ENCODE data around the gene KRT77.

Gene KRT77

GRCh38 chr12:52655720-52656124 lies 47.6 kb downstream of the KRT77 start:
- H2AFZ ChIP-seq (ENCODE audit: low read depth, low read length): no peak overlapping the region
- no peaks in the 10 kb centered on the region for H3K4me1 ChIP-seq (ENCODE audit: low read length)
- no peaks in the 10 kb centered on the region for H3K79me2 ChIP-seq (ENCODE audit: low read length)
- H3K4me3 ChIP-seq (ENCODE audit: low read length): no peak overlapping the region
- H4K20me1 ChIP-seq (ENCODE audit: insufficient read depth, low read length): no peaks in the 10 kb centered on the region
- no peak overlapping the region for H3K27ac ChIP-seq (ENCODE audit: low read length)
- H3K4me2 ChIP-seq (ENCODE audit: low read length): no peak overlapping the region
- H3K9me3 ChIP-seq (ENCODE audit: insufficient read depth, low read length): no peaks in the 10 kb centered on the region
- H3K9ac ChIP-seq (ENCODE audit: low read length): no peak overlapping the region
- H3K36me3 ChIP-seq (replicated peaks; ENCODE audit: low read depth, low read length): no peaks in the 10 kb centered on the region
- TF ChIP-seq EZH2phosphoT487 (IDR thresholded peaks at IDR 0.05; ENCODE audit: low read depth): no peak
- no peak for TF ChIP-seq CTCF (IDR thresholded peaks at IDR 0.05; ENCODE audit: low read depth, low read length)
- H3K27me3 ChIP-seq (ENCODE audit: low read depth, low read length): peaks cover 48% of the 10 kb centered on the region

GRCh38 chr12:52655251-52655650 lies 48.1 kb downstream of the KRT77 start:
- no peak overlapping the region for H2AFZ ChIP-seq (ENCODE audit: low read depth, low read length)
- H3K4me2 ChIP-seq (ENCODE audit: low read length): no peak overlapping the region
- H4K20me1 ChIP-seq (ENCODE audit: insufficient read depth, low read length): no peaks in the 10 kb centered on the region
- no peak for TF ChIP-seq CTCF (IDR thresholded peaks at IDR 0.05; ENCODE audit: low read depth, low read length)
- no peak for TF ChIP-seq EZH2phosphoT487 (IDR thresholded peaks at IDR 0.05; ENCODE audit: low read depth)
- H3K4me1 ChIP-seq (ENCODE audit: low read length): no peaks in the 10 kb centered on the region
- H3K9me3 ChIP-seq (ENCODE audit: insufficient read depth, low read length): no peaks in the 10 kb centered on the region
- no peak overlapping the region for H3K9ac ChIP-seq (ENCODE audit: low read length)
- H3K27me3 ChIP-seq (ENCODE audit: low read depth, low read length): peaks cover 48% of the 10 kb centered on the region
- no peaks in the 10 kb centered on the region for H3K36me3 ChIP-seq (replicated peaks; ENCODE audit: low read depth, low read length)
- no peak overlapping the region for H3K27ac ChIP-seq (ENCODE audit: low read length)
- H3K4me3 ChIP-seq (ENCODE audit: low read length): no peak overlapping the region
- no peaks in the 10 kb centered on the region for H3K79me2 ChIP-seq (ENCODE audit: low read length)

GRCh38 chr12:52651726-52652261 lies 51.5 kb downstream of the KRT77 start, which contains the start of gene KRT2:
Gene KRT2, minus strand, starts transcription at chr12:52652211. Its CDS starts 69 bp downstream, at chr12:52652142.
- H2AFZ ChIP-seq (ENCODE audit: low read depth, low read length): no peak within 1 kb of the TSS
- no peaks in the 10 kb centered on the region for H3K9me3 ChIP-seq (ENCODE audit: insufficient read depth, low read length)
- H3K4me1 ChIP-seq (ENCODE audit: low read length): peaks cover 6% of the 10 kb centered on the region
- no peaks in the 10 kb centered on the region for H3K36me3 ChIP-seq (replicated peaks; ENCODE audit: low read depth, low read length)
- no peaks in the 10 kb centered on the region for H3K79me2 ChIP-seq (ENCODE audit: low read length)
- no peak within 1 kb of the TSS for H3K27ac ChIP-seq (ENCODE audit: low read length)
- no peak for TF ChIP-seq CTCF (IDR thresholded peaks at IDR 0.05; ENCODE audit: low read depth, low read length)
- no peak within 1 kb of the TSS for H3K4me3 ChIP-seq (ENCODE audit: low read length)
- H3K9ac ChIP-seq (ENCODE audit: low read length): no peak within 1 kb of the TSS
- peaks cover 5% of the 10 kb centered on the region; the same call in 1 of the 2 replicates for H4K20me1 ChIP-seq (ENCODE audit: insufficient read depth, low read length)
- H3K4me2 ChIP-seq (ENCODE audit: low read length): no peak within 1 kb of the TSS
- peaks cover 34% of the 10 kb centered on the region for H3K27me3 ChIP-seq (ENCODE audit: low read depth, low read length)

- Histone ChIP-seq H3K27me3 (ENCODE audit: low read depth, low read length) (peaks cover 26% of the 10 kb centered on the region), H3K36me3 (replicated peaks; ENCODE audit: low read depth, low read length) (no peaks in the 10 kb centered on the region), H3K4me3 (ENCODE audit: low read length) (no peak overlapping the region), H3K4me2 (ENCODE audit: low read length) (no peak overlapping the region), H3K9ac (ENCODE audit: low read length) (no peak overlapping the region), H2AFZ (ENCODE audit: low read depth, low read length) (no peak overlapping the region), H3K79me2 (ENCODE audit: low read length) (no peaks in the 10 kb centered on the region), H3K27ac (ENCODE audit: low read length) (no peak overlapping the region), H4K20me1 (ENCODE audit: insufficient read depth, low read length) (peaks cover 5% of the 10 kb centered on the region; the same call in 1 of the 2 replicates), H3K4me1 (ENCODE audit: low read length) (peaks cover 6% of the 10 kb centered on the region), H3K9me3 (ENCODE audit: insufficient read depth, low read length) (no peaks in the 10 kb centered on the region)
- TF ChIP-seq EZH2phosphoT487 (IDR thresholded peaks at IDR 0.05; ENCODE audit: low read depth) (no peak), CTCF (IDR thresholded peaks at IDR 0.05; ENCODE audit: low read depth, low read length) (no peak)
Observed at GRCh38 chr12:52650520-52651081, 52.7 kb downstream of the KRT77 start.

All from OCI-LY3 (cell line).